ENCODE data around the gene GOLGA8R. TPM values are rescaled to one million over a fixed set of nuclear protein-coding genes. Genes with fewer than 3 reads are reported as not detected.
"Not testable (repeated sequence)": the region's sequence is repeated elsewhere in the genome, so short reads cannot be mapped to it uniquely, and the experiment has no call there.

The GOLGA8R gene
- 10 to 100 TPM in 4 of 5 donors, 1 to 10 TPM in 1; 9.7 to 13.7 (median 12.0) TPM for polyA plus RNA-seq (ENCODE audit: insufficient read depth in 1 of 5, insufficient read length in 5 of 5, low replicate concordance in 1 of 5)
- long read RNA-seq, donor 1, partial matches to known transcripts = 6 of 6 reads
- long read RNA-seq, donor 1, other reads (novel, unspliced or antisense) = 0 of 6 reads
- long read RNA-seq, donor 2 = 0 reads
- long read RNA-seq, donor 3 = 0 reads
- long read RNA-seq, donor 4 = 0 reads
- long read RNA-seq, donor 5 = 0 reads
- long read RNA-seq, donor 6, partial matches to known transcripts = 0 of 1 reads
- long read RNA-seq, donor 6, other reads (novel, unspliced or antisense) = 0 of 1 reads
- long read RNA-seq, donor 7, partial matches to known transcripts = 7 of 8 reads
- long read RNA-seq, donor 7, other reads (novel, unspliced or antisense) = 0 of 8 reads
- long read RNA-seq, donor 8 = 0 reads

GRCh38 chr15:30414160-30414559 is at the start of gene GOLGA8R:
Gene GOLGA8R (minus strand): TSS chr15:30414260. CDS start chr15:30414162, 98 bp downstream.
- DNase-seq = not testable (repeated sequence)

- DNase-seq = not testable (repeated sequence)
Measured at GRCh38 chr15:30463849-30464248, 49.8 kb upstream of the GOLGA8R start.

- not testable (repeated sequence) for DNase-seq
Measured at GRCh38 chr15:30462176-30462575, 48.1 kb upstream of the GOLGA8R start.

GRCh38 chr15:30452702-30453101 is 38.6 kb upstream of the GOLGA8R start:
- not testable (repeated sequence) for DNase-seq

GRCh38 chr15:30438348-30438747 is 24.3 kb upstream of the GOLGA8R start:
- DNase-seq = not testable (repeated sequence)

- not testable (repeated sequence) for DNase-seq
Measured at GRCh38 chr15:30435878-30436277, 21.8 kb upstream of the GOLGA8R start.

- DNase-seq = not testable (repeated sequence)
Measured at GRCh38 chr15:30420723-30421122, 6.7 kb upstream of the GOLGA8R start.

- not testable (repeated sequence) for DNase-seq
Measured at GRCh38 chr15:30407636-30408035, 6.4 kb downstream of the GOLGA8R start.

- not testable (repeated sequence) for DNase-seq
Measured at GRCh38 chr15:30398988-30399387, 15.1 kb downstream of the GOLGA8R start.

GRCh38 chr15:30393664-30393991 is 20.4 kb downstream of the GOLGA8R start:
- not testable (repeated sequence) for DNase-seq

- not testable (repeated sequence) for DNase-seq
Measured at GRCh38 chr15:30392766-30393663, 21.0 kb downstream of the GOLGA8R start, which contains the start of gene CHRFAM7A. Gene CHRFAM7A (minus strand): TSS chr15:30393540. CDS start chr15:30383351, 10,189 bp downstream.

- DNase-seq = not testable (repeated sequence)
Measured at GRCh38 chr15:30386318-30386887, 27.7 kb downstream of the GOLGA8R start.

GRCh38 chr15:30377082-30377413 is 37.0 kb downstream of the GOLGA8R start:
- not testable (repeated sequence) for DNase-seq

GRCh38 chr15:30376375-30377081 is 37.5 kb downstream of the GOLGA8R start:
- not testable (repeated sequence) for DNase-seq

GRCh38 chr15:30375872-30376271 is 38.2 kb downstream of the GOLGA8R start:
- peak in 1 of 2 donors; percentile 1 for DNase-seq

GRCh38 chr15:30374862-30375261 is 39.2 kb downstream of the GOLGA8R start:
- DNase-seq = not testable (repeated sequence)

- DNase-seq = not testable (repeated sequence)
Measured at GRCh38 chr15:30368271-30368670, 45.8 kb downstream of the GOLGA8R start.

GRCh38 chr15:30367246-30367645 is 46.8 kb downstream of the GOLGA8R start:
- not testable (repeated sequence) for DNase-seq

GRCh38 chr15:30361404-30361803 is 52.7 kb downstream of the GOLGA8R start:
- DNase-seq = not testable (repeated sequence)

- DNase-seq = not testable (repeated sequence)
Measured at GRCh38 chr15:30360990-30361389, 53.1 kb downstream of the GOLGA8R start.

- not testable (repeated sequence) for DNase-seq
Measured at GRCh38 chr15:30355043-30355442, 59.0 kb downstream of the GOLGA8R start.

Measured in right lung (tissue), 10 donors.